ENCODE data around the gene CDC42BPG.

DNA sequence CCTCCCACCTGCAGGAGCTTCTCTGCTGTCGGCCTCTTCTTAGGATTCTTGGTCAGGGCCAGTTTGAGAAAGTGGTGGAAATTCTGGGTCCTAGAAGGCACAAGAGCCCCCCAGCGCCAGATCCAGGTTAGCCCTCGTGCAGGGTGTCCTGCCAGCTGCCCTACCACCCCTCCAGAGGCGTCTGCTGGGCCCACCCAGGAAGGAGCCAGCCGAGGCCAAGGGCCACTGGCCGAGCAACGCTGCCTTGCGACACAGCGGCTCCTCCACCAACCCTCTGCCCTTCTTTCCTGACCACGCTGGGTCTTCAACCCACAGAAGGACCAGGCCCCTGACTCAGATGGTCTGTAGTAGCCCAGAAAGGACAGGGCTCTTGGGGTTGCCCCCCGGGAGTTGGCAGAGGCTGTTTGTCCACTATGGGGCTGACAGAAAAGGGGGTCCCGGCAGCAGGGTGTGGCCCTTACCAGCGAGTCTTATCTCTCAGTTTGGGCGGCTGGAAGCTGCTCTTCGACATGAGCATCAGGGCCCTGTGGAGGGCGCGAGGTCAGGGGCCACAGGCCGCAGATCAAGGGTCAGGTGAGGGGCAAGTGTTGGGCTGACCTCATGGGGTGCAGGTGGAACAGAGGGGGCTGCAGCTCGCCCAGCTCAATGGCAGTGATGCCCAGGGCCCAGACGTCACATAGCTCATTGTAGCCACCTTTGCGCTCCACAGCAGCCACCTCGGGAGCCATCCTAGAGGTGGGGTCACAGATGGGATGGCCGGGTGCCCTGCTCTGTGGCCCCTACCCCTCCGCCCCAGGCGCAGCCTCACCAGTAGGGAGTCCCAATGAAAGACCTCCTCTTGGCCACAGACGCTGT lies 43.9 kb downstream of the CDC42BPG start:
- TF ChIP-seq, protein P1, sequence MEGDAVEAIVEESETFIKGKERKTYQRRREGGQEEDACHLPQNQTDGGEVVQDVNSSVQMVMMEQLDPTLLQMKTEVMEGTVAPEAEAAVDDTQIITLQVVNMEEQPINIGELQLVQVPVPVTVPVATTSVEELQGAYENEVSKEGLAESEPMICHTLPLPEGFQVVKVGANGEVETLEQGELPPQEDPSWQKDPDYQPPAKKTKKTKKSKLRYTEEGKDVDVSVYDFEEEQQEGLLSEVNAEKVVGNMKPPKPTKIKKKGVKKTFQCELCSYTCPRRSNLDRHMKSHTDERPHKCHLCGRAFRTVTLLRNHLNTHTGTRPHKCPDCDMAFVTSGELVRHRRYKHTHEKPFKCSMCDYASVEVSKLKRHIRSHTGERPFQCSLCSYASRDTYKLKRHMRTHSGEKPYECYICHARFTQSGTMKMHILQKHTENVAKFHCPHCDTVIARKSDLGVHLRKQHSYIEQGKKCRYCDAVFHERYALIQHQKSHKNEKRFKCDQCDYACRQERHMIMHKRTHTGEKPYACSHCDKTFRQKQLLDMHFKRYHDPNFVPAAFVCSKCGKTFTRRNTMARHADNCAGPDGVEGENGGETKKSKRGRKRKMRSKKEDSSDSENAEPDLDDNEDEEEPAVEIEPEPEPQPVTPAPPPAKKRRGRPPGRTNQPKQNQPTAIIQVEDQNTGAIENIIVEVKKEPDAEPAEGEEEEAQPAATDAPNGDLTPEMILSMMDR (IDR thresholded peaks at IDR 0.05): no peak
- TF ChIP-seq POLR2A (IDR thresholded peaks at IDR 0.05): no peak
